Endothelial cell of umbilical vein (primary cell): Measurements from ENCODE around the gene ODF2L. TPM values are rescaled to one million over a fixed set of nuclear protein-coding genes. Genes with fewer than 3 reads are reported as not detected.

ENCODE experiments used
- BruUV-seq: library from RNA; stranded (reverse); fragments of 400-500 nt; replicated peaks from 2 replicates; lab custom pipeline; 2021; lab: Mats Ljungman, UMichigan
- CTCF ChIA-PET: fragments of 300-600, 350-600 bp; sonication (Branson Sonifier 250); formaldehyde crosslinking; loops from one replicate; lab custom pipeline; 2021; ENCODE audit warnings: antibody characterized with exemption, inconsistent platforms; lab: Charles Lee
- POLR2A ChIA-PET: fragments of 300-600, 350-600 bp; sonication (Branson Sonifier 250); formaldehyde crosslinking; loops from one replicate; lab custom pipeline; 2021; ENCODE audit warnings: antibody characterized with exemption, inconsistent platforms; lab: Charles Lee
- DNase-seq: peaks from one replicate; pipeline ENCODE4 v3.0.0-alpha.2; 2011; ENCODE audit warnings: low read depth, low spot score
- FAIRE-seq: peaks from 2 replicates; lab custom pipeline; 2011; peaks lifted over from hg19 to GRCh38; lab: Jason Lieb, UNC
- H2AFZ ChIP-seq: 2 replicates; pipeline ENCODE4 v1.6.0; 2012; ENCODE audit warnings: low read depth, low read length, control low read depth, inconsistent platforms
- H3K27ac ChIP-seq: 2 replicates; pipeline ENCODE4 v1.5.1; 2011; ENCODE audit warnings: low read depth, mild to moderate bottlenecking, control low read depth, low read length, moderate library complexity; ENCODE audit not compliant: insufficient read depth
- H3K27me3 ChIP-seq, 2 experiments: 2 replicates each; pipeline versions ENCODE4 v1.6.0 to v1.6.1; 2011; ENCODE audit warnings: low read length in 2 of 2, mixed read lengths in 1 of 2; ENCODE audit not compliant: control insufficient read depth in 2 of 2, insufficient read depth in 2 of 2
- H3K36me3 ChIP-seq, 2 experiments: 2 replicates in 1 of 2; 3 replicates in 1 of 2; pipeline ENCODE4 v1.5.1; 2011; ENCODE audit warnings: low read length in 2 of 2, mild to moderate bottlenecking in 1 of 2, moderate library complexity in 1 of 2; ENCODE audit not compliant: control insufficient read depth in 2 of 2, insufficient read depth in 2 of 2; ENCODE audit errors: extremely low read depth in 1 of 2
- H3K4me1 ChIP-seq: 3 replicates; pipeline ENCODE4 v1.5.1; 2011; ENCODE audit warnings: mild to moderate bottlenecking, low read length; ENCODE audit not compliant: control insufficient read depth, insufficient read depth; ENCODE audit errors: extremely low read depth
- H3K4me2 ChIP-seq: 2 replicates; pipeline ENCODE4 v1.6.1; 2011; ENCODE audit warnings: low read length, control low read depth, mixed read lengths; ENCODE audit not compliant: insufficient read depth
- H3K4me3 ChIP-seq, 3 experiments: fragments of 200-600 bp in 1 of 3; sonication (generic), shearing (Covaris generic) in 1 of 3; replicated peaks in 1 of 3; 2 replicates each; pipeline ENCODE4 v1.5.1; 2011 to 2016; ENCODE audit warnings: control low read depth in 3 of 3, low read length in 3 of 3, mild to moderate bottlenecking in 2 of 3, inconsistent platforms in 1 of 3, low read depth in 1 of 3, moderate library complexity in 1 of 3; ENCODE audit not compliant: insufficient read depth in 1 of 3
- H3K79me2 ChIP-seq: 2 replicates; pipeline ENCODE4 v1.6.0; 2012; ENCODE audit warnings: low read length, inconsistent platforms; ENCODE audit not compliant: control insufficient read depth, insufficient read depth
- H3K9ac ChIP-seq: replicated peaks from 2 replicates; pipeline ENCODE3; 2011; ENCODE audit warnings: low read length, control low read depth; ENCODE audit not compliant: insufficient read depth; ENCODE audit errors: extremely low read depth
- H3K9me1 ChIP-seq: replicated peaks from 3 replicates; pipeline ENCODE4 v1.6.0; 2011; ENCODE audit warnings: mild to moderate bottlenecking, low read length; ENCODE audit not compliant: control insufficient read depth, insufficient read depth; ENCODE audit errors: extremely low read depth
- H3K9me3 ChIP-seq: replicated peaks from 2 replicates; pipeline ENCODE4 v1.5.1; 2012; ENCODE audit warnings: low read length, inconsistent platforms; ENCODE audit not compliant: control insufficient read depth, insufficient read depth
- H4K20me1 ChIP-seq: replicated peaks from 2 replicates; pipeline ENCODE3; 2011; ENCODE audit warnings: mild to moderate bottlenecking, low read length; ENCODE audit not compliant: control insufficient read depth, insufficient read depth; ENCODE audit errors: extremely low read depth
- EZH2 ChIP-seq: IDR thresholded peaks from 2 replicates; pipeline ENCODE4 v1.6.1; 2012; ENCODE audit warnings: borderline replicate concordance, low read depth, mild to moderate bottlenecking, moderate library complexity, low read length, inconsistent platforms; ENCODE audit not compliant: severe bottlenecking
- FOS ChIP-seq: IDR thresholded peaks from 2 replicates; pipeline ENCODE4 v1.6.1; 2011; ENCODE audit warnings: mild to moderate bottlenecking, low read length, moderate library complexity, borderline replicate concordance; ENCODE audit not compliant: insufficient read depth
- GATA2 ChIP-seq: IDR thresholded peaks from 2 replicates; pipeline ENCODE4 v1.7.0; 2011; ENCODE audit warnings: low read depth, mild to moderate bottlenecking, moderate library complexity, mixed read lengths, low read length; ENCODE audit not compliant: insufficient read length, insufficient read depth
- JUN ChIP-seq: IDR thresholded peaks from 2 replicates; pipeline ENCODE4 v1.6.1; 2011; ENCODE audit warnings: borderline replicate concordance, low read depth; ENCODE audit not compliant: insufficient read length, insufficient read depth
- MAX ChIP-seq: IDR thresholded peaks from 2 replicates; pipeline ENCODE4 v1.6.1; 2011; ENCODE audit not compliant: insufficient read depth, insufficient read length
- MYC ChIP-seq: IDR thresholded peaks from one replicate; pipeline ENCODE4 v1.6.1; 2011; ENCODE audit warnings: mild to moderate bottlenecking, low read depth, low read length
- POLR2A ChIP-seq: IDR thresholded peaks from 2 replicates; pipeline ENCODE4 v1.6.1; 2012; ENCODE audit warnings: low read depth, mild to moderate bottlenecking, control low read depth, low read length
- POLR2AphosphoS5 ChIP-seq: IDR thresholded peaks from 2 replicates; pipeline ENCODE4 v1.6.1; 2012; ENCODE audit warnings: low read depth, mild to moderate bottlenecking, control low read depth, low read length, moderate library complexity; ENCODE audit not compliant: insufficient read depth
- dilution Hi-C: fragments of 300-500 bp; cut with MboI; formaldehyde crosslinking; loops from one replicate; pipeline ENCODE4 v1.15.0; 2019; ENCODE audit warnings: low sequenced_read_pairs; ENCODE audit not compliant: extremely low pct_ligation_motif_present
- intact Hi-C: fragments of 100-400 bp; cut with micrococcal nuclease; formaldehyde crosslinking; loops from one replicate; pipeline ENCODE4 v1.10.0; 2022
- polyA plus RNA-seq, 4 experiments: library from polyadenylated mRNA; depleted of rRNA in 3 of 4; stranded (reverse) in 3 of 4; unstranded in 1 of 4; fragments of >200 nt; gene quantifications; 2 replicates each; pipeline versions ENCODE4 v1.2.1 to v1.2.3, GENCODE V29; 2011 to 2012; ENCODE audit warnings: missing spikeins in 1 of 4
- total RNA-seq: library from RNA; stranded (reverse); gene quantifications from 2 replicates; pipeline ENCODE4 v1.2.3, GENCODE V29; 2021
- TF ChIP-seq, protein P1 (sequence below), 2 donors: IDR thresholded peaks; 1 replicate in 1 of 2; 2 replicates in 1 of 2; pipeline ENCODE4 v1.5.1; 2011; ENCODE audit warnings: low read length in 2 of 2, mild to moderate bottlenecking in 2 of 2, moderate library complexity in 2 of 2, control low read depth in 1 of 2, inconsistent platforms in 1 of 2, low read depth in 1 of 2; ENCODE audit not compliant: insufficient read depth in 1 of 2; ENCODE audit errors: extremely low read depth in 1 of 2

Gene ODF2L
- total and polyA plus RNA-seq, 2 donors (not counting 3 experiments of a cell fraction or from before 2014, with no cell fraction given), result 9.6 to 74.7 TPM

- POLR2A ChIA-PET, result no interaction called here
- dilution Hi-C loops (no loop called here), intact Hi-C loops (no loop called here)
- Histone ChIP-seq H2AFZ (no peak overlapping the region), H3K27me3 (peaks cover 6 to 12% of the 10 kb centered on the region in 2 experiments), H3K9ac (no peak overlapping the region), H3K36me3 (no peaks in the 10 kb centered on the region), H3K4me3 (no peak overlapping the region), H3K79me2 (no peaks in the 10 kb centered on the region), H3K27ac (no peak overlapping the region), H4K20me1 (no peaks in the 10 kb centered on the region), H3K9me1 (no peaks in the 10 kb centered on the region), H3K9me3 (no peaks in the 10 kb centered on the region), H3K4me1 (no peaks in the 10 kb centered on the region), H3K4me2 (no peak overlapping the region)
- CTCF ChIA-PET, result interaction anchor here (2.1 kb wide), 1 partner anchor 11 kb away, joined by 5 read pairs; no protein-coding TSS in a partner anchor
- TF ChIP-seq EZH2 (no peak), POLR2A (no peak), GATA2 (no peak), JUN (no peak), POLR2AphosphoS5 (no peak), MYC (no peak), MAX (no peak), FOS (no peak)
- TF ChIP-seq, protein P1, sequence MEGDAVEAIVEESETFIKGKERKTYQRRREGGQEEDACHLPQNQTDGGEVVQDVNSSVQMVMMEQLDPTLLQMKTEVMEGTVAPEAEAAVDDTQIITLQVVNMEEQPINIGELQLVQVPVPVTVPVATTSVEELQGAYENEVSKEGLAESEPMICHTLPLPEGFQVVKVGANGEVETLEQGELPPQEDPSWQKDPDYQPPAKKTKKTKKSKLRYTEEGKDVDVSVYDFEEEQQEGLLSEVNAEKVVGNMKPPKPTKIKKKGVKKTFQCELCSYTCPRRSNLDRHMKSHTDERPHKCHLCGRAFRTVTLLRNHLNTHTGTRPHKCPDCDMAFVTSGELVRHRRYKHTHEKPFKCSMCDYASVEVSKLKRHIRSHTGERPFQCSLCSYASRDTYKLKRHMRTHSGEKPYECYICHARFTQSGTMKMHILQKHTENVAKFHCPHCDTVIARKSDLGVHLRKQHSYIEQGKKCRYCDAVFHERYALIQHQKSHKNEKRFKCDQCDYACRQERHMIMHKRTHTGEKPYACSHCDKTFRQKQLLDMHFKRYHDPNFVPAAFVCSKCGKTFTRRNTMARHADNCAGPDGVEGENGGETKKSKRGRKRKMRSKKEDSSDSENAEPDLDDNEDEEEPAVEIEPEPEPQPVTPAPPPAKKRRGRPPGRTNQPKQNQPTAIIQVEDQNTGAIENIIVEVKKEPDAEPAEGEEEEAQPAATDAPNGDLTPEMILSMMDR (IDR thresholded peaks at IDR 0.05; ENCODE audit: extremely low read depth in 1 of 2, insufficient read depth in 1 of 2, low read depth in 1 of 2, low read length in 2 of 2), result no peak
- no TSS peak for BruUV-seq
- DNase-seq (no peak), FAIRE-seq (no peak)
Observed at GRCh38 chr1:86441581-86441980, 45.5 kb upstream of the ODF2L start.
